HL-60/S4 treated with retinoic acid at 250 ng/mL for 4 days and 3 days (cell line): ENCODE results near the gene BCL10.
"Not testable (repeated sequence)": the region's sequence is repeated elsewhere in the genome, so short reads cannot be mapped to it uniquely, and the experiment has no call there.

Experiments used
- in situ Hi-C: fragments of 300-500 bp; cut with MboI; formaldehyde crosslinking; loops from 2 replicates; pipeline ENCODE4 v1.7.0; 2022; ENCODE audit warnings: low sequenced_read_pairs

The BCL10 gene

GRCh38 chr1:85268801-85269585, 7.4 kb downstream of the BCL10 start:
- in situ Hi-C loops: loop anchor here (25.0 kb wide), 1 partner anchor 332 kb away; no protein-coding TSS in a partner anchor

- in situ Hi-C loops: loop anchor here (25.0 kb wide), 1 partner anchor 330 kb away; no protein-coding TSS in a partner anchor
These were observed 9.1 kb downstream of the BCL10 start for GRCh38 chr1:85267313-85267712.

GRCh38 chr1:85264150-85264549, 12.3 kb downstream of the BCL10 start:
- in situ Hi-C loops: loop anchor here (25.0 kb wide), 1 partner anchor 327 kb away; no protein-coding TSS in a partner anchor

GRCh38 chr1:85262985-85263384, 13.4 kb downstream of the BCL10 start:
- in situ Hi-C loops: loop anchor here (25.0 kb wide), 1 partner anchor 326 kb away; no protein-coding TSS in a partner anchor

GRCh38 chr1:85259912-85260274, 16.5 kb downstream of the BCL10 start:
- in situ Hi-C loops: loop anchor here (25.0 kb wide), 1 partner anchor 323 kb away; no protein-coding TSS in a partner anchor

GRCh38 chr1:85259118-85259911, 17.1 kb downstream of the BCL10 start, which contains the start of gene C1orf52:
Gene C1orf52, minus strand, starts transcription at chr1:85259662. Its CDS starts 29 bp downstream, at chr1:85259633.
- in situ Hi-C loops: loop anchor here (25.0 kb wide), 1 partner anchor 322 kb away; no protein-coding TSS in a partner anchor

GRCh38 chr1:85258536-85259117, 17.8 kb downstream of the BCL10 start:
- in situ Hi-C loops: loop anchor here (25.0 kb wide), 1 partner anchor 321 kb away; no protein-coding TSS in a partner anchor

- in situ Hi-C loops: not testable (repeated sequence)
These were observed 27.4 kb downstream of the BCL10 start for GRCh38 chr1:85249042-85249441.

- in situ Hi-C loops: no loop called here
These were observed 30.5 kb downstream of the BCL10 start for GRCh38 chr1:85245891-85246290.

- in situ Hi-C loops: no loop called here
These were observed 31.0 kb downstream of the BCL10 start for GRCh38 chr1:85245456-85245855.

GRCh38 chr1:85244271-85245061, 32.0 kb downstream of the BCL10 start:
- in situ Hi-C loops: no loop called here

- in situ Hi-C loops: no loop called here
These were observed 33.1 kb downstream of the BCL10 start for GRCh38 chr1:85243372-85243771.

GRCh38 chr1:85240643-85241042, 35.8 kb downstream of the BCL10 start:
- in situ Hi-C loops: no loop called here

- in situ Hi-C loops: no loop called here
These were observed 36.2 kb downstream of the BCL10 start for GRCh38 chr1:85240174-85240601.

- in situ Hi-C loops: no loop called here
These were observed 38.8 kb downstream of the BCL10 start for GRCh38 chr1:85237613-85238012.

- in situ Hi-C loops: no loop called here
These were observed 46.0 kb downstream of the BCL10 start for GRCh38 chr1:85230305-85230977.

GRCh38 chr1:85229574-85230097, 46.8 kb downstream of the BCL10 start:
- in situ Hi-C loops: no loop called here

- in situ Hi-C loops: no loop called here
These were observed 47.5 kb downstream of the BCL10 start for GRCh38 chr1:85228972-85229371.

GRCh38 chr1:85225624-85226380, 50.6 kb downstream of the BCL10 start:
- in situ Hi-C loops: no loop called here
